Measurements from ENCODE around the gene PLA2G4E. TPM values are rescaled to one million over a fixed set of nuclear protein-coding genes. Genes with fewer than 3 reads are reported as not detected.

The PLA2G4E gene
- total RNA-seq, 1 experiment from 2014 or later: not detected

GRCh38 chr15:41997845-41998244 is 23.0 kb downstream of the PLA2G4E start:
- H3K27me3 ChIP-seq (ENCODE audit: low read length): no peaks in the 10 kb centered on the region
- ChIA-PET POLR2A (ENCODE audit: unreplicated experiment) (no interaction called here), CTCF (no interaction called here)
- BruUV-seq (replicated peaks): no TSS peak
- ATAC-seq (no peak), DNase-seq (no peak)
- no peak overlapping the region for H3K4me2 ChIP-seq (ENCODE audit: low read length)
- intact Hi-C loops (cut with micrococcal nuclease): no loop called here
- TF ChIP-seq EZH2 (IDR thresholded peaks at IDR 0.05; ENCODE audit: low read length, unreplicated experiment) (no peak), CTCF (conservative IDR thresholded peaks at IDR 0.05; ENCODE audit: low read depth, low read length) (no peak), EZH2phosphoT487 (IDR thresholded peaks at IDR 0.05; ENCODE audit: borderline replicate concordance, low read length) (no peak)
- H3K4me1 ChIP-seq (ENCODE audit: insufficient read depth, low read length): no peaks in the 10 kb centered on the region
- no peaks in the 10 kb centered on the region for H4K20me1 ChIP-seq (ENCODE audit: low read length)
- H3K9ac ChIP-seq (ENCODE audit: low read length): no peak overlapping the region
- no peaks in the 10 kb centered on the region for H3K79me2 ChIP-seq (ENCODE audit: low read length)
- no peaks in the 10 kb centered on the region for H3K9me2 ChIP-seq (replicated peaks; ENCODE audit: low read length)
- no peaks in the 10 kb centered on the region for H3K9me3 ChIP-seq (ENCODE audit: low read length)
- no peak overlapping the region for H3K27ac ChIP-seq (ENCODE audit: low read length)
- no peaks in the 10 kb centered on the region for H3F3A ChIP-seq (ENCODE audit: low read length, unreplicated experiment)
- no peak overlapping the region for H3K4me3 ChIP-seq (ENCODE audit: low read length)
- H3K36me3 ChIP-seq (ENCODE audit: low read depth, low read length): no peaks in the 10 kb centered on the region
- H2AFZ ChIP-seq (ENCODE audit: low read length): no peak overlapping the region

GRCh38 chr15:41996921-41997592 is 23.8 kb downstream of the PLA2G4E start:
- ChIA-PET CTCF (no interaction called here), POLR2A (ENCODE audit: unreplicated experiment) (no interaction called here)
- intact Hi-C loops (cut with micrococcal nuclease): no loop called here
- no peak overlapping the region for H3K4me2 ChIP-seq (ENCODE audit: low read length)
- no peaks in the 10 kb centered on the region for H3K36me3 ChIP-seq (ENCODE audit: low read depth, low read length)
- H3K27ac ChIP-seq (ENCODE audit: low read length): no peak overlapping the region
- H3K4me1 ChIP-seq (ENCODE audit: insufficient read depth, low read length): no peaks in the 10 kb centered on the region
- no peaks in the 10 kb centered on the region for H3K79me2 ChIP-seq (ENCODE audit: low read length)
- no peaks in the 10 kb centered on the region for H3F3A ChIP-seq (ENCODE audit: low read length, unreplicated experiment)
- no peaks in the 10 kb centered on the region for H3K9me2 ChIP-seq (replicated peaks; ENCODE audit: low read length)
- DNase-seq: no peak
- BruUV-seq (replicated peaks): no TSS peak
- H3K9ac ChIP-seq (ENCODE audit: low read length): no peak overlapping the region
- no peak overlapping the region for H3K4me3 ChIP-seq (ENCODE audit: low read length)
- no peak overlapping the region for H2AFZ ChIP-seq (ENCODE audit: low read length)
- no peaks in the 10 kb centered on the region for H3K9me3 ChIP-seq (ENCODE audit: low read length)
- H3K27me3 ChIP-seq (ENCODE audit: low read length): no peaks in the 10 kb centered on the region
- TF ChIP-seq EZH2 (IDR thresholded peaks at IDR 0.05; ENCODE audit: low read length, unreplicated experiment) (no peak), CTCF (conservative IDR thresholded peaks at IDR 0.05; ENCODE audit: low read depth, low read length) (no peak), EZH2phosphoT487 (IDR thresholded peaks at IDR 0.05; ENCODE audit: borderline replicate concordance, low read length) (no peak)
- H4K20me1 ChIP-seq (ENCODE audit: low read length): no peaks in the 10 kb centered on the region
- no peak for ATAC-seq

- ChIA-PET CTCF (no interaction called here), POLR2A (ENCODE audit: unreplicated experiment) (no interaction called here)
- H3K27me3 ChIP-seq (ENCODE audit: low read length): no peaks in the 10 kb centered on the region
- H3K4me2 ChIP-seq (ENCODE audit: low read length): no peak overlapping the region
- no peak for DNase-seq
- ATAC-seq: no peak
- H4K20me1 ChIP-seq (ENCODE audit: low read length): no peaks in the 10 kb centered on the region
- no peak overlapping the region for H2AFZ ChIP-seq (ENCODE audit: low read length)
- no peak overlapping the region for H3K27ac ChIP-seq (ENCODE audit: low read length)
- no TSS peak for BruUV-seq (replicated peaks)
- H3K4me3 ChIP-seq (ENCODE audit: low read length): no peak overlapping the region
- H3K79me2 ChIP-seq (ENCODE audit: low read length): no peaks in the 10 kb centered on the region
- H3K9me3 ChIP-seq (ENCODE audit: low read length): no peaks in the 10 kb centered on the region
- H3K36me3 ChIP-seq (ENCODE audit: low read depth, low read length): no peaks in the 10 kb centered on the region
- no peaks in the 10 kb centered on the region for H3F3A ChIP-seq (ENCODE audit: low read length, unreplicated experiment)
- intact Hi-C loops (cut with micrococcal nuclease): no loop called here
- no peak overlapping the region for H3K9ac ChIP-seq (ENCODE audit: low read length)
- H3K9me2 ChIP-seq (replicated peaks; ENCODE audit: low read length): no peaks in the 10 kb centered on the region
- TF ChIP-seq EZH2 (IDR thresholded peaks at IDR 0.05; ENCODE audit: low read length, unreplicated experiment) (no peak), EZH2phosphoT487 (IDR thresholded peaks at IDR 0.05; ENCODE audit: borderline replicate concordance, low read length) (no peak), CTCF (conservative IDR thresholded peaks at IDR 0.05; ENCODE audit: low read depth, low read length) (no peak)
- H3K4me1 ChIP-seq (ENCODE audit: insufficient read depth, low read length): no peaks in the 10 kb centered on the region
These were observed 24.5 kb downstream of the PLA2G4E start for GRCh38 chr15:41996376-41996775.
